T47D (cell line): ENCODE data around the gene KCNN3.
A peak's percentile ranks its signal among the peaks of the same experiment; 100 is the strongest.

Experiments used
- DNase-seq, 2 experiments: peaks; one replicate each; pipeline versions ENCODE4 v3.0.0 to v3.0.0-alpha.2; 2011 to 2012; ENCODE audit warnings: low read depth in 1 of 2, low spot score in 1 of 2
- JUND ChIP-seq: IDR thresholded peaks from 2 replicates; pipeline ENCODE4 v1.6.1; 2012; ENCODE audit warnings: low read depth
- in situ Hi-C: cut with HindIII; loops from 2 replicates; pipeline ENCODE4 v1.10.0; 2016; ENCODE audit warnings: low sequenced_read_pairs, low pct_unique_long_range_greater_than_20kb

KCNN3 gene

GRCh38 chr1:154891452-154891851 is 21.4 kb upstream of the KCNN3 start:
- no peak for TF ChIP-seq JUND
- DNase-seq: no peak
- in situ Hi-C loops: no loop called here

DNA sequence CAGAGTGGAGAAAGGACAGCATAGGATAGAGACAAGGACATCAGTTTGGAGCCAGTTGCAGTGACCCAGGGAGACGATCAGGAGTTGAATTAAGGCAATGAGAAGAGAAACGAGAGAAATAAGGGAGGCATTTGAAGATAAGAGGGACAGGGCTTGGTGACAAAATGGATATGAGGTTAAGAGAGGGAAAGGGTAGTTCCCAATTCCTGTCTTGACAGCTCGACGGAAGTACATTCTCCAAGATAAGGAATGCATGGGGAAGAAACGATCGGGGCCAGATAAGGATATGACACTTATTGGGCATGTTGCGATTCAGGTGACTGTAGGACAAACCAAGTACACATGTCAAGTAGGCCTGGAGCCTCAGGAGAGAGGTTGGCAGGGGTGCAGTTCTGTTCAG is 18.7 kb upstream of the KCNN3 start:
- in situ Hi-C loops: no loop called here
- no peak for DNase-seq
- no peak for TF ChIP-seq JUND

DNA sequence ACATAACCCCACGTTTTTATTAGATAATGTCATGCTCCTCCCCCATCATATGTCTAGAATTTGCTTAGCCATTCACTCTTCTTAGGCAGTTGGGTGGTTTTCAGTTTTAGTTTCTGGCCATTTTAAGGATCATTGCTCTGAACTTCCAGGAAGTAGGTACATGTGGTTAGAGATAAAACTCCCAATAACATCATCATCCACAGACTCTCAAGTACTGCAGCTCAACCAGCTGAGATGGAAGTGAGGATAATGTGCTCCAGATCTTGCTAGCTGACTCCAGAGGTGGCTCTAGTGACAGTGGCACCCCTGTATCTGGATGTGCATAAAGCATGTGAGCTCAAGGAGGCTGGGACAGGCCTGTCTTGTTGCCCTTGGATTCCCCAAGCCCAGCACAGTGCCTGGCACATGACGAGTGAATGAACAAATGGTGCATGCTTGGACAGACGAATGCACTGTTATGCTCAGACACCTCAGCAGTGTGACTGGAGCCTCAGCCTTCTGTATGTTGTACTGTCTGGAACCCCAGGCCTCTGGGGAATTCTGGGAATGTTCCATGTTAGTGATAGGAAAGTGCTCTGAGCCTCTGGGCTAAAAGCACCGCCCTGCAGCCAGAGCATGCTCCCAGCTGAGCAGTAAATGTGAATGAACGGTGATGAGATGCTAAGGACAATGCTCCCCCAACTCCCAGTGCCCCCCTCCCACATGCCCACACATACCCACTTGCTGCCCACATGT is 16.4 kb upstream of the KCNN3 start:
- DNase-seq: no peak
- in situ Hi-C loops: no loop called here
- no peak for TF ChIP-seq JUND

DNA sequence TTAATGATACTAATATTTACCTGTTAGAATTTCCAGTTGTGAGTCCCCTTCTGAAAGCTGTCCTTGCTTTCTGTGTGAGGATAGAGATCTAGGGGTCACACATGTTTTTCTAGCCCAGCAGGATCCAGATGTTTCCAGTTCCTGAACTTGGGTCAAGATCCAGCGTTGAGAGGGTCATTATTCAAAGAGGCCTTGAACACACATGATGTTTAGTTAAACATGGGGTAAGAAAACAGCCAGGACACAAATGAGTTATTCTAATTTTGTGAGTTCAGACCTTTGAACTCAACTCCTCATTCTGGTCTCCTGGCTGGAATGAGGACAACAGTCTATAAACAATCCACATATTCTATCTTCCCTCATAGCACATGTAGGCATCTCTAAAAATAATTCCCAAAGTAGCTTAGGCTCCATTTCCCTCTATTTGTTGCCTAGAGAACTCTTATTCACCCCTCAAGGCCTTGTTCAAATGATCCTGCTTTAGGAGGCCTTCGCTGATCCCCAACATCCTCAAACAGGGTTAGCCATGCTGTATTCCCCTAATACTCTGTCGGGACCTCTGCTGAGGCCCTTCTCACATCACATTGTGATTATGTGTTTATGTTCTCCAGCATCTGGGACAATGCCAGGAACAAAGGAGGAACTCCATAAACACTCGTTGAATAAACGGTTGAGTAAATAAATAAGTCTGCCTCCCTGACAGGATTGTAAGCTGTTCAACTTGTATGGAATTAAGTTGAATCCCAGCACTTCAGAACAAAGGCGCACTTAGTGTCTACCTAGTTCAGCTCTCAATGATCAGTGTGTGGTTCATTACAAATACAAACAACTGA is 15.0 kb upstream of the KCNN3 start:
- TF ChIP-seq JUND: no peak
- no peak for DNase-seq
- in situ Hi-C loops: no loop called here

GRCh38 chr1:154883919-154884868 is 14.1 kb upstream of the KCNN3 start:
- no peak for DNase-seq
- no peak for TF ChIP-seq JUND
- in situ Hi-C loops: no loop called here

DNA sequence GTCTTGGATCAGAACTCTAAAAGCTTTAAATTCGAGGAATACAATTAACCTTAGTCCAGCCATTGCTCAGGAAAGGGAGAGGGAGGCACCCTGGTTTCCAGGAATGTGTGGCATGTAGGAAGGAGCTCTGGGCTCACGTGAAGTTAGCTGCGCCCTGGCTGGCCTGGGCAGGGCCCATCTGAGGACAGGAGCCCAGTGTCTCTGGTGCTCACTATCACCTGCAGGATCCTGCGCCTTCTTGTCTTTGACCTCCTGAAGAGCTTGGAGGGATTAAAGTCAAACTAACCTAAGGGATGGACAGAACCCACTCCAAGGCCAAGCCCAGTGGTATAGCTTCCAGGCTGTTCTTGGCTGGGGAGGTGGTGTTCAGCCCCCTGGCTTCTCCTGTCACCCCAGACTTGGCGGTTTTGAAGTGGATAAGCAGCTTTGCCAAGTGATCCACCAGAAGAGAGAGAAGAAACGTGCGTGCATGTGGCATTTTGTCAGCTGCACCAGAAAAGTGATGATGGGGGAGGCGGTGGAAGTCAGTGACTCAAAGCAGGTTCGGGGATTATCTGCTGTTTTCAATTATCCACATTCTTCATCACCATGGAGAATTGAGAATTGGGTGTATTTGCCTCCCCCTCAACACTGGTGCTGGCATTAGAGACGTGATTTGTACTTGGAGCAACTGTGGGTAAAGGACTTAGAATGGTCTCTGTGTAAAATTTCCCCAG is 11.9 kb upstream of the KCNN3 start:
- in situ Hi-C loops: no loop called here
- DNase-seq: peak in 1 of 2 experiments; percentile 35
- no peak for TF ChIP-seq JUND

GRCh38 chr1:154880671-154881070 is 10.6 kb upstream of the KCNN3 start:
- DNase-seq: no peak
- in situ Hi-C loops: no loop called here
- TF ChIP-seq JUND: no peak

DNA sequence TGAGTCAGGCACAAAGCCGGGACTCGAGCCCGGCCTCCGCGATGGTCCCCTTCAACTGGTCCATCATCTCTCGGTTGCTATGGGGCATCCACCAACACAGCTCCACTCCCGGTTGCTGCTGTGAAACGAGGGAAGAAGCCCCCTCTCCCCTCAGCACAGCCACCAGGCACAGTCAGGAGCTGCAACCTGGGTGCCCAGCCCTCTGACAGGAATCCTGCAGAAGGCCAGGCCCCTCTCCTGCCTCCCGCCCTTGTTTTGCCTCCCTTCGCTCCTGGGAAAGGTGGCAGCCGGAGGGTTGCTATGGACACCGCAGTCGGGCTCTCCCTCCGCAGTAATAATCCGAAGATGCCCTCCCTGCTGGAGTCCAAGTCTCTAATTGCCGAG is 8.9 kb upstream of the KCNN3 start:
- in situ Hi-C loops: no loop called here
- no peak for DNase-seq
- TF ChIP-seq JUND: no peak

- in situ Hi-C loops: no loop called here
- peak; percentile 74 to 79 for DNase-seq
Observed at GRCh38 chr1:154878371-154879037, 8.4 kb upstream of the KCNN3 start.

DNA sequence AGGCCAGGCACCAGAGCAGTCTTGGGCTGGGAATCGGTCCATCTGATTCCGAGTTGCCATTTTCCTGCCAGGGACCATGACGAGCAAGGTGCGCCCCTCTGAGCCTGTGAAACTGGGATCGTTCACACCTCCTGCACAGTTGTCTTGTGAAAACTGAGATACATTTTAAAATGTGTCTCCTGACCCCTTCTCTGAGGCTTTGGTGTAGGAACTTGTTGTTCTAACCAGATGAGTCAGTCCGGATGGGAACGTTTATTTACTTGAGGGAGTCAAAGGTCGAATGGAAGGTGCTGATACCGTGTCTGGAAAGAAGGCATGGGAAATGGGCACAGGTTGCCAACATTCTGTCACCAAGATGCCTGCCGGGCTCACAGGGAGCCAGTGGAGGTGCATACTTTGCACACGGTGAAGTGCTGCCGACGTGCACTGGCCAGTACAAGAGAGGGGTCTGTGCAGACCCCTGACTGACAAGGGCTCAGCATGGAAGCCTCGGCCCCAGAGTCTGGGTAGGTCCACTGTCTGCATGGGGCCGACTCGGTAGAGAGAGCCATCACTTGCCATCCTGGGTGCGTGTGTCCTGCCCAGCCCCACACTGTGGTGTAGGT is 7.4 kb upstream of the KCNN3 start:
- no peak for DNase-seq
- TF ChIP-seq JUND: no peak
- in situ Hi-C loops: no loop called here

More at GRCh38 chr1:154878371-154879037, 8.4 kb upstream of the KCNN3 start:
- TF ChIP-seq JUND: no peak

- in situ Hi-C loops: no loop called here
- TF ChIP-seq JUND: no peak
- DNase-seq: no peak
Observed at GRCh38 chr1:154876842-154877369, 6.8 kb upstream of the KCNN3 start.
